HepG2 (cell line): ENCODE data around the gene ZNF488. TPM values are rescaled to one million over a fixed set of nuclear protein-coding genes. Genes with fewer than 3 reads are reported as not detected.

Experiments used
- ATAC-seq: fragments of 200-7000 bp; cut with Tn5 transposase; 3 replicates; pipeline ENCODE4 v1.9.1; 2020; ENCODE audit warnings: mild to moderate bottlenecking, moderate library complexity
- BruUV-seq: library from RNA; stranded (reverse); fragments of 400-500 nt; replicated peaks from 2 replicates; lab custom pipeline; 2021; lab: Mats Ljungman, UMichigan
- CTCF ChIA-PET: fragments of 300-600 bp; formaldehyde crosslinking; extraction: SDS; loops from one replicate; lab custom pipeline; 2021; ENCODE audit warnings: low total read pairs, inconsistent platforms, low intra/inter-chr PET ratio; lab: Yijun Ruan, JAX
- POLR2A ChIA-PET: fragments of 350-600 bp; sonication (Branson Sonifier 250); formaldehyde crosslinking; loops from one replicate; lab custom pipeline; 2020; ENCODE audit warnings: antibody characterized with exemption, inconsistent platforms; lab: Yijun Ruan, JAX
- DNase-seq: peaks from one replicate; pipeline ENCODE4 v3.0.0-alpha.2; 2015; ENCODE audit warnings: low spot score
- FAIRE-seq: peaks from 3 replicates; lab custom pipeline; 2011; peaks lifted over from hg19 to GRCh38; lab: Jason Lieb, UNC
- H2AFZ ChIP-seq: one replicate; pipeline ENCODE4 v1.6.1; 2011; ENCODE audit warnings: low read length, inconsistent platforms
- H3K27ac ChIP-seq: fragments of 300-600 bp; 3 replicates; pipeline ENCODE4 v1.8.0; 2011; ENCODE audit warnings: mixed run types, mild to moderate bottlenecking, mixed read lengths, low read length, inconsistent platforms; ENCODE audit not compliant: insufficient read depth; ENCODE audit errors: extremely low read length
- H3K27me3 ChIP-seq, 2 experiments: fragments of 200-600 bp in 1 of 2; 2 replicates in 1 of 2; 3 replicates in 1 of 2; pipeline versions ENCODE4 v1.6.0 to v1.8.0; 2011; ENCODE audit warnings: low read length in 2 of 2, mild to moderate bottlenecking in 2 of 2, moderate library complexity in 2 of 2, inconsistent platforms in 1 of 2; ENCODE audit not compliant: insufficient read depth in 2 of 2, control insufficient read depth in 1 of 2
- H3K36me3 ChIP-seq, 2 experiments: fragments of 200-600 bp in 1 of 2; replicated peaks in 1 of 2; 2 replicates in 1 of 2; 3 replicates in 1 of 2; pipeline versions ENCODE4 v1.5.1 to v1.8.0; 2011; ENCODE audit warnings: low read length in 2 of 2, inconsistent platforms in 1 of 2; ENCODE audit not compliant: insufficient read depth in 2 of 2, control insufficient read depth in 1 of 2
- H3K4me1 ChIP-seq: 2 replicates; pipeline ENCODE4 v1.5.1; 2012; ENCODE audit warnings: low read length, inconsistent platforms; ENCODE audit not compliant: insufficient read depth
- H3K4me2 ChIP-seq: 2 replicates; pipeline ENCODE4 v1.6.0; 2011; ENCODE audit warnings: low read depth, low read length, inconsistent platforms
- H3K4me3 ChIP-seq, 3 experiments: fragments of 200-600 bp in 1 of 3; sonication (generic), shearing (Covaris generic) in 1 of 3; replicated peaks in 1 of 3; 2 replicates each; pipeline ENCODE4 v1.5.1; 2011 to 2016; ENCODE audit warnings: low read length in 3 of 3, inconsistent platforms in 2 of 3, low read depth in 2 of 3, mild to moderate bottlenecking in 2 of 3, control low read depth in 1 of 3, mixed read lengths in 1 of 3; ENCODE audit not compliant: insufficient read depth in 1 of 3
- H3K79me2 ChIP-seq: one replicate; pipeline ENCODE4 v1.6.1; 2011; ENCODE audit warnings: low read length, inconsistent platforms; ENCODE audit not compliant: insufficient read depth
- H3K9ac ChIP-seq: 2 replicates; pipeline ENCODE4 v1.6.0; 2011; ENCODE audit warnings: mild to moderate bottlenecking, low read depth, low read length, inconsistent platforms; ENCODE audit not compliant: insufficient read depth
- H3K9me3 ChIP-seq: 2 replicates; pipeline ENCODE4 v1.5.1; 2012; ENCODE audit warnings: mild to moderate bottlenecking, low read length
- H4K20me1 ChIP-seq: 2 replicates; pipeline ENCODE4 v1.6.0; 2011; ENCODE audit warnings: inconsistent platforms, mild to moderate bottlenecking, low read length, moderate library complexity; ENCODE audit not compliant: insufficient read depth
- ETV6 ChIP-seq: sonication (generic); formaldehyde crosslinking; conservative IDR thresholded peaks from 2 replicates; pipeline ENCODE4 v1.4.0; 2020; ENCODE audit warnings: missing genetic modification reagents
- RXRA ChIP-seq: sonication (generic); formaldehyde crosslinking; IDR thresholded peaks from 2 replicates; pipeline ENCODE4 v1.5.1; 2020; ENCODE audit warnings: missing genetic modification reagents
- SNAPC2 ChIP-seq: sonication (generic); formaldehyde crosslinking; IDR thresholded peaks from 2 replicates; pipeline ENCODE4 v1.8.1; 2022; ENCODE audit warnings: mild to moderate bottlenecking, missing genetic modification reagents
- SPEN ChIP-seq: sonication (generic); formaldehyde crosslinking; IDR thresholded peaks from 2 replicates; pipeline ENCODE4 v1.5.1; 2020; ENCODE audit warnings: low read depth, mild to moderate bottlenecking, missing genetic modification reagents
- THYN1 ChIP-seq: sonication (generic); formaldehyde crosslinking; IDR thresholded peaks from 2 replicates; pipeline ENCODE4 v1.8.1; 2023; ENCODE audit warnings: low read depth, mild to moderate bottlenecking, moderate library complexity, missing genetic modification reagents, borderline replicate concordance
- ZBTB7A ChIP-seq: sonication (generic); formaldehyde crosslinking; IDR thresholded peaks from 2 replicates; pipeline ENCODE4 v1.8.0; 2022; ENCODE audit warnings: mild to moderate bottlenecking, missing genetic modification reagents
- ZFP36L1 ChIP-seq: sonication (generic); formaldehyde crosslinking; IDR thresholded peaks from 2 replicates; pipeline ENCODE4 v1.8.0; 2022; ENCODE audit warnings: mild to moderate bottlenecking, missing genetic modification reagents, moderate library complexity
- ZNF224 ChIP-seq: sonication (generic); formaldehyde crosslinking; IDR thresholded peaks from 2 replicates; pipeline ENCODE4 v1.5.0; 2020; ENCODE audit warnings: mild to moderate bottlenecking, missing genetic modification reagents
- ZNF619 ChIP-seq: sonication (generic); formaldehyde crosslinking; IDR thresholded peaks from 2 replicates; pipeline ENCODE4 v1.4.0; 2020; ENCODE audit warnings: mild to moderate bottlenecking, missing genetic modification reagents
- ZNF781 ChIP-seq: sonication (generic); formaldehyde crosslinking; IDR thresholded peaks from 2 replicates; pipeline ENCODE4 v1.5.1; 2020; ENCODE audit warnings: borderline replicate concordance, mild to moderate bottlenecking, missing genetic modification reagents; ENCODE audit errors: not compliant biosample characterization
- WGBS: methylation state at CpG from one replicate; pipeline ENCODE4 v1.1.6; 2017; ENCODE audit warnings: low lambda C conversion rate; 5-methylcytosine and 5-hydroxymethylcytosine counted together
- in situ Hi-C: cut with HindIII; loops from 2 replicates; pipeline ENCODE4 v1.10.0; 2017; ENCODE audit warnings: low pct_unique_long_range_greater_than_20kb; ENCODE audit not compliant: extremely low pct_ligation_motif_present
- intact Hi-C: fragments of 100-400 bp; cut with micrococcal nuclease; formaldehyde crosslinking; loops from one replicate; pipeline ENCODE4 v1.10.0; 2022; ENCODE audit not compliant: unreplicated experiment
- polyA plus RNA-seq, 8 experiments: library from polyadenylated mRNA; depleted of rRNA in 3 of 8; stranded (reverse) in 7 of 8; unstranded in 1 of 8; fragments of >200 nt; fragmentation: Illumina TruSeq in 4 of 8; extraction: Trizol in 4 of 8; gene quantifications; 2 replicates each; pipeline versions ENCODE4 v1.2.1 to v1.2.3, GENCODE V29; 2011 to 2016; ENCODE audit warnings: low read depth in 4 of 8, missing spikeins in 1 of 8, mixed read lengths in 1 of 8; ENCODE audit not compliant: insufficient read depth in 1 of 8
- total RNA-seq, 5 experiments: library from RNA; depleted of rRNA; stranded (reverse); fragments of >200 nt; fragmentation: Illumina TruSeq; extraction: Trizol; gene quantifications; 2 replicates each; pipeline ENCODE4 v1.2.3, GENCODE V29; 2016; ENCODE audit warnings: low read depth in 1 of 5
- TF ChIP-seq, protein P1 (sequence below): sonication (generic); formaldehyde crosslinking; IDR thresholded peaks from 2 replicates; pipeline ENCODE4 v1.8.0; 2022; ENCODE audit warnings: mild to moderate bottlenecking, missing genetic modification reagents, borderline replicate concordance
- TF ChIP-seq, protein P2 (sequence below): sonication (generic); formaldehyde crosslinking; IDR thresholded peaks from 2 replicates; pipeline ENCODE4 v1.5.0; 2020; ENCODE audit warnings: missing genetic modification reagents, mild to moderate bottlenecking, borderline replicate concordance
- TF ChIP-seq, protein P3 (sequence below): sonication (generic); formaldehyde crosslinking; IDR thresholded peaks from 2 replicates; pipeline ENCODE4 v1.5.1; 2020; ENCODE audit warnings: missing genetic modification reagents, mild to moderate bottlenecking, borderline replicate concordance

Gene ZNF488
- total and polyA plus RNA-seq, 2 of the 13 experiments (the other 11 are each of a cell fraction or from before 2014, with no cell fraction given) = 0.13 to 0.15 TPM

DNA sequence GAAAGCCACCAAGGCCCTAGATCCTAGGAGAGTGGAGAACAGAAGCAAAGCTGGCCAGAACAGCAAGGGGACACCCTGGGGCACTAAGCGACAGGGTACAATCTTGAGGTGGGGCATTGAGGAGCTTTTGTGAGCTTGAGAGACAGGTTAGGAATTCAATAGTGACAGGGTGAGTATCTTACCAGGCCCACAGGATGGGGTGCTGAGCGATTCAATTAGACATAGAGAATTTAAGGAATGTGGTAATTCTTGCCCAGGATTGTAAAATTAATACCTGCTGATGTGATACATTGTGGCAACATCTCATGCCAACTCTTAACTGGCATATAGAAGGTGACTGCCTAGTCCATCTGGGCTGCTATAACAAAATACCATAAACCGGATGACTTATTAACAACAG is 21.9 kb downstream of the ZNF488 start:
- ChIA-PET POLR2A (no interaction called here), CTCF (no interaction called here)
- Histone ChIP-seq H3K4me3 (no peak overlapping the region), H3K4me2 (no peak overlapping the region), H2AFZ (no peak overlapping the region), H3K27ac (no peak overlapping the region), H4K20me1 (no peaks in the 10 kb centered on the region), H3K9me3 (no peaks in the 10 kb centered on the region), H3K4me1 (peaks cover 10% of the 10 kb centered on the region; the same call in 1 of the 2 replicates), H3K36me3 (no peaks in the 10 kb centered on the region), H3K9ac (no peak overlapping the region), H3K79me2 (no peaks in the 10 kb centered on the region), H3K27me3 (peaks cover 0 to 4% of the 10 kb centered on the region in 2 experiments; a peak in 2 of 5 replicates)
- intact Hi-C loops (no loop called here), in situ Hi-C loops (no loop called here)
- no peak for TF ChIP-seq RXRA (CRISPR knock-in tag)
- TF ChIP-seq, protein P1, sequence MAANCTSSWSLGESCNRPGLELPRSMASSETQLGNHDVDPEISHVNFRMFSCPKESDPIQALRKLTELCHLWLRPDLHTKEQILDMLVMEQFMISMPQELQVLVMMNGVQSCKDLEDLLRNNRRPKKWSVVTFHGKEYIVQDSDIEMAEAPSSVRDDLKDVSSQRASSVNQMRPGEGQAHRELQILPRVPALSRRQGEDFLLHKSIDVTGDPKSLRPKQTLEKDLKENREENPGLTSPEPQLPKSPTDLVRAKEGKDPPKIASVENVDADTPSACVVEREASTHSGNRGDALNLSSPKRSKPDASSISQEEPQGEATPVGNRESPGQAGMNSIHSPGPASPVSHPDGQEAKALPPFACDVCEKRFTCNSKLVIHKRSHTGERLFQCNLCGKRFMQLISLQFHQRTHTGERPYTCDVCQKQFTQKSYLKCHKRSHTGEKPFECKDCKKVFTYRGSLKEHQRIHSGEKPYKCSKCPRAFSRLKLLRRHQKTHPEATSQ (CRISPR knock-in tag) = no peak
- TF ChIP-seq, protein P2, sequence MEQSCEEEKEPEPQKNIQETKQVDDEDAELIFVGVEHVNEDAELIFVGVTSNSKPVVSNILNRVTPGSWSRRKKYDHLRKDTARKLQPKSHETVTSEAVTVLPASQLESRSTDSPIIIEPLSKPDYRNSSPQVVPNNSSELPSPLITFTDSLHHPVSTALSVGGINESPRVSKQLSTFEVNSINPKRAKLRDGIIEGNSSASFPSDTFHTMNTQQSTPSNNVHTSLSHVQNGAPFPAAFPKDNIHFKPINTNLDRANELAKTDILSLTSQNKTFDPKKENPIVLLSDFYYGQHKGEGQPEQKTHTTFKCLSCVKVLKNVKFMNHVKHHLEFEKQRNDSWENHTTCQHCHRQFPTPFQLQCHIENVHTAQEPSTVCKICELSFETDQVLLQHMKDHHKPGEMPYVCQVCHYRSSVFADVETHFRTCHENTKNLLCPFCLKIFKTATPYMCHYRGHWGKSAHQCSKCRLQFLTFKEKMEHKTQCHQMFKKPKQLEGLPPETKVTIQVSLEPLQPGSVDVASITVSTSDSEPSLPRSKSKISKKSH (CRISPR knock-in tag) = no peak
- TF ChIP-seq, protein P3, sequence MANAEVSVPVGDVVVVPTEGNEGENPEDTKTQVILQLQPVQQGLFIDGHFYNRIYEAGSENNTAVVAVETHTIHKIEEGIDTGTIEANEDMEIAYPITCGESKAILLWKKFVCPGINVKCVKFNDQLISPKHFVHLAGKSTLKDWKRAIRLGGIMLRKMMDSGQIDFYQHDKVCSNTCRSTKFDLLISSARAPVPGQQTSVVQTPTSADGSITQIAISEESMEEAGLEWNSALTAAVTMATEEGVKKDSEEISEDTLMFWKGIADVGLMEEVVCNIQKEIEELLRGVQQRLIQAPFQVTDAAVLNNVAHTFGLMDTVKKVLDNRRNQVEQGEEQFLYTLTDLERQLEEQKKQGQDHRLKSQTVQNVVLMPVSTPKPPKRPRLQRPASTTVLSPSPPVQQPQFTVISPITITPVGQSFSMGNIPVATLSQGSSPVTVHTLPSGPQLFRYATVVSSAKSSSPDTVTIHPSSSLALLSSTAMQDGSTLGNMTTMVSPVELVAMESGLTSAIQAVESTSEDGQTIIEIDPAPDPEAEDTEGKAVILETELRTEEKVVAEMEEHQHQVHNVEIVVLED (CRISPR knock-in tag) = no peak
- TF ChIP-seq ZNF619 (CRISPR knock-in tag) = no peak
- no peak for TF ChIP-seq ZFP36L1 (CRISPR knock-in tag)
- TF ChIP-seq ZNF781 (CRISPR knock-in tag) = no peak
- no peak for TF ChIP-seq SPEN (CRISPR knock-in tag)
- TF ChIP-seq SNAPC2 (CRISPR knock-in tag) = no peak
- no peak for TF ChIP-seq ZNF224
- TF ChIP-seq ETV6 = no peak
- no peak for TF ChIP-seq THYN1 (CRISPR knock-in tag)
- no peak for TF ChIP-seq ZBTB7A
- BruUV-seq = no TSS peak
- ATAC-seq (no peak), FAIRE-seq (no peak), DNase-seq (no peak)
- 80% methylated on average over 3 of the region's 3 CpGs for WGBS
